ENCODE results near the gene PTPRD.

Gene PTPRD

DNA sequence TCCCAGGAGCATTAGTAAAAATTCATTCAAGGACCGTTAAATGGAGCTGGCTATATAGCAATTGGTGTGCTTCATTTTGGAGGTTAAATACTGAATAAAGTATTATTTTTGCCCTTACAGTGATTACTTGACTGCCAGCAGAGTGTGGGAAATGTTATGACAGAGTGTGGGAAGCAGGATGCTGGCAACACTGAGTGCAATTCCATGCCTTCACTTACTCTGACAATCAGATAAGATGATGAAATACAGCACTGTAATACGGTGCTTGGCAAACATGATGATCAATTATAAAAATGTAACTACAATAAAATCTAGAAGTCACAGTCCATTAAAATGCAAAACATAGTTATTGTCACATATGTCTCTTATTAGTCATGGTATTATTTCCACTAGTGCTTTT lies 651.3 kb downstream of the PTPRD start:
- no peaks in the 10 kb centered on the region for H4K20me1 ChIP-seq (ENCODE audit: insufficient read depth)

DNA sequence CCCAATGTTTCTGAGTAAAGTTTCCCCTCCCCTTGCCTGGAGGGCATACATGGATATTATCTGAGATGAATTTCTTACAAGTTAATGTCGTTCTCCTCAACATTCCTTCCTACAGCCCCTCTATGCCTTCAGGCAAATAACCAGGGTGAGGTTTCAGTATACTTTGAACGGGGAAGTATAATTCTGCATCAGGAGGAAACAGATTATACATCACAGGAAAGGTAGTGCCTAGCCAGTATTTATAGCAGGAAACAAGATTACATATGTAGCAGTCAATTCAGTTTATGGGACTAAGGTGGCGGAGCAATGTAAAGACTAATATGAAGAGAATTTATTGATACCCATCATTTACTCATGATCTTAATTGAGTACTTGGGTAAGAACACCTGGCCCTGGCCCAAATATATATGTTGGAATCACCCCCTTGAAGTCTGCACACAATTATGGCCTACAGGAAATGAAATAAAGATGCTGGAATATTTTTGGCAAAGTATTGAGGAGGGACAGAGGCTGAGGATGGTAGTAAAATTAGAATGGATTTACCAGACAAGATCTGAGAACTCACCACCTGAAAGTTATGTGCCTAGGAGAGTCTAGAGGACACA lies 661.1 kb downstream of the PTPRD start:
- H4K20me1 ChIP-seq (ENCODE audit: insufficient read depth) = no peaks in the 10 kb centered on the region
- H3K27ac ChIP-seq = no peak overlapping the region
- H3K4me3 ChIP-seq (IDR thresholded peaks at IDR 0.05; ENCODE audit: insufficient read depth, low read depth, low read length) = no peak overlapping the region
- no peak overlapping the region for H3K9ac ChIP-seq
- no peak overlapping the region for H3K4me2 ChIP-seq
- H3K79me2 ChIP-seq (ENCODE audit: insufficient read depth, low read depth) = no peaks in the 10 kb centered on the region
- H3K27me3 ChIP-seq (ENCODE audit: insufficient read depth, low read depth) = no peaks in the 10 kb centered on the region
- TF ChIP-seq, protein P1, sequence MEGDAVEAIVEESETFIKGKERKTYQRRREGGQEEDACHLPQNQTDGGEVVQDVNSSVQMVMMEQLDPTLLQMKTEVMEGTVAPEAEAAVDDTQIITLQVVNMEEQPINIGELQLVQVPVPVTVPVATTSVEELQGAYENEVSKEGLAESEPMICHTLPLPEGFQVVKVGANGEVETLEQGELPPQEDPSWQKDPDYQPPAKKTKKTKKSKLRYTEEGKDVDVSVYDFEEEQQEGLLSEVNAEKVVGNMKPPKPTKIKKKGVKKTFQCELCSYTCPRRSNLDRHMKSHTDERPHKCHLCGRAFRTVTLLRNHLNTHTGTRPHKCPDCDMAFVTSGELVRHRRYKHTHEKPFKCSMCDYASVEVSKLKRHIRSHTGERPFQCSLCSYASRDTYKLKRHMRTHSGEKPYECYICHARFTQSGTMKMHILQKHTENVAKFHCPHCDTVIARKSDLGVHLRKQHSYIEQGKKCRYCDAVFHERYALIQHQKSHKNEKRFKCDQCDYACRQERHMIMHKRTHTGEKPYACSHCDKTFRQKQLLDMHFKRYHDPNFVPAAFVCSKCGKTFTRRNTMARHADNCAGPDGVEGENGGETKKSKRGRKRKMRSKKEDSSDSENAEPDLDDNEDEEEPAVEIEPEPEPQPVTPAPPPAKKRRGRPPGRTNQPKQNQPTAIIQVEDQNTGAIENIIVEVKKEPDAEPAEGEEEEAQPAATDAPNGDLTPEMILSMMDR (conservative IDR thresholded peaks at IDR 0.05; ENCODE audit: low read depth, low read length) = no peak
- no peaks in the 10 kb centered on the region for H3K4me1 ChIP-seq (ENCODE audit: low read depth, poor library complexity, severe bottlenecking)
- no peak overlapping the region for H2AFZ ChIP-seq (ENCODE audit: low read depth)
- no peaks in the 10 kb centered on the region for H3K36me3 ChIP-seq (ENCODE audit: insufficient read depth)

More for the DNA sequence above, 651.3 kb downstream of the PTPRD start:
- TF ChIP-seq, protein P1 (conservative IDR thresholded peaks at IDR 0.05; ENCODE audit: low read depth, low read length) = no peak
- H3K4me3 ChIP-seq (IDR thresholded peaks at IDR 0.05; ENCODE audit: insufficient read depth, low read depth, low read length) = no peak overlapping the region
- no peaks in the 10 kb centered on the region for H3K36me3 ChIP-seq (ENCODE audit: insufficient read depth)
- no peaks in the 10 kb centered on the region for H3K27me3 ChIP-seq (ENCODE audit: insufficient read depth, low read depth)
- H3K27ac ChIP-seq = no peak overlapping the region
- no peaks in the 10 kb centered on the region for H3K79me2 ChIP-seq (ENCODE audit: insufficient read depth, low read depth)
- no peak overlapping the region for H3K4me2 ChIP-seq
- H2AFZ ChIP-seq (ENCODE audit: low read depth) = no peak overlapping the region
- no peak overlapping the region for H3K9ac ChIP-seq
- no peaks in the 10 kb centered on the region for H3K4me1 ChIP-seq (ENCODE audit: low read depth, poor library complexity, severe bottlenecking)

DNA sequence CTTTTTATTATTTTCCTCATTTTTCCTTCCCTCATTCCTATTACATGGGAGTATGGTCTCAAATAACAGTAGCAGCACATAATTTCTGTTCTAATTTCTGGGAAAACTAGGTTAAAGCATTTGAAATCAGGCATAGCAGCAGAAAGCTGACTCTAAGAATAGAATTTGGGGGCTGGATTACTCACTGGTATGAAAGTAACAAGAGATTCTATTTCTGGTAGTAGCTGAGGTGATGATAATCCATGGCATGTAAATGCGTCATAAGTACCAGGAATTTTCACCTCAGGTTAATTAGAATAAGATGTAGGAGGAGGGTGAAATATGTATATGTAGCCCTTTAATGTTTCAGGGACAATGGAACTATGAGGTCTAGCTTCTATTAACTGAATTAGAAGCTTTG lies 662.0 kb downstream of the PTPRD start:
- Histone ChIP-seq H3K79me2 (ENCODE audit: insufficient read depth, low read depth) (no peaks in the 10 kb centered on the region), H3K36me3 (ENCODE audit: insufficient read depth) (no peaks in the 10 kb centered on the region), H3K4me3 (IDR thresholded peaks at IDR 0.05; ENCODE audit: insufficient read depth, low read depth, low read length) (no peak overlapping the region), H2AFZ (ENCODE audit: low read depth) (no peak overlapping the region), H3K4me1 (ENCODE audit: low read depth, poor library complexity, severe bottlenecking) (no peaks in the 10 kb centered on the region), H4K20me1 (ENCODE audit: insufficient read depth) (no peaks in the 10 kb centered on the region), H3K4me2 (no peak overlapping the region), H3K27me3 (ENCODE audit: insufficient read depth, low read depth) (no peaks in the 10 kb centered on the region), H3K27ac (no peak overlapping the region), H3K9ac (no peak overlapping the region)
- TF ChIP-seq, protein P1 (conservative IDR thresholded peaks at IDR 0.05; ENCODE audit: low read depth, low read length) = no peak

DNA sequence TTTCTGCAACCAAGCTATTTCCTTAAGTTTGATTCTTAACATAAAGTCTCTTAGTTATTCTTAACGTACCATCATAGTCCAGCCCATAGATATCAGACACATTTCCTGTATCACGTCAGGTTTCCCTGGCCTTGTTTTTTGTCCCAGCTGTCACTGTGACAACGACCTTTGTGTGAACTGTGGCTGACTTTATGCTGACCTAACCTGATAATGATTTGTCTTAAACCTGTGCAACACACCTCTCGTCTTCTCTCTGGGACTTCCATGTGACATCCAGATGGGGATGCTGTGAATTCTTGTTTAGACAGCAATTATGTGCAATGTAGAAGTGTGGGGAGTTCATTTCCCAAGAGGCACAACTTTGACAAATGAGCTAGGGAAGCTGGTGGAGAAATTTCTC lies 662.8 kb downstream of the PTPRD start:
- H2AFZ ChIP-seq (ENCODE audit: low read depth) = no peak overlapping the region
- H3K4me2 ChIP-seq = no peak overlapping the region
- H3K27me3 ChIP-seq (ENCODE audit: insufficient read depth, low read depth) = no peaks in the 10 kb centered on the region
- no peaks in the 10 kb centered on the region for H3K36me3 ChIP-seq (ENCODE audit: insufficient read depth)
- H4K20me1 ChIP-seq (ENCODE audit: insufficient read depth) = no peaks in the 10 kb centered on the region
- H3K4me1 ChIP-seq (ENCODE audit: low read depth, poor library complexity, severe bottlenecking) = no peaks in the 10 kb centered on the region
- no peak overlapping the region for H3K9ac ChIP-seq
- H3K4me3 ChIP-seq (IDR thresholded peaks at IDR 0.05; ENCODE audit: insufficient read depth, low read depth, low read length) = no peak overlapping the region
- TF ChIP-seq, protein P1 (conservative IDR thresholded peaks at IDR 0.05; ENCODE audit: low read depth, low read length) = no peak
- H3K79me2 ChIP-seq (ENCODE audit: insufficient read depth, low read depth) = no peaks in the 10 kb centered on the region
- H3K27ac ChIP-seq = no peak overlapping the region

Measured in KMS-11 (cell line).